ENCODE results near the gene FOXN3.

Gene FOXN3

GRCh38 chr14:89179891-89180404 is 237.1 kb downstream of the FOXN3 start:
- no peaks in the 10 kb centered on the region for H3K4me1 ChIP-seq (ENCODE audit: insufficient read depth, low read length, poor library complexity, severe bottlenecking)
- H3F3A ChIP-seq (ENCODE audit: low read depth), result no peaks in the 10 kb centered on the region
- peaks cover 68% of the 10 kb centered on the region; the same call in 1 of the 2 replicates for H3K36me3 ChIP-seq (ENCODE audit: insufficient read depth, low read length)
- H3K79me2 ChIP-seq (ENCODE audit: insufficient read depth, low read length), result peaks cover 6% of the 10 kb centered on the region; the same call in 1 of the 2 replicates
- TF ChIP-seq, protein P1, sequence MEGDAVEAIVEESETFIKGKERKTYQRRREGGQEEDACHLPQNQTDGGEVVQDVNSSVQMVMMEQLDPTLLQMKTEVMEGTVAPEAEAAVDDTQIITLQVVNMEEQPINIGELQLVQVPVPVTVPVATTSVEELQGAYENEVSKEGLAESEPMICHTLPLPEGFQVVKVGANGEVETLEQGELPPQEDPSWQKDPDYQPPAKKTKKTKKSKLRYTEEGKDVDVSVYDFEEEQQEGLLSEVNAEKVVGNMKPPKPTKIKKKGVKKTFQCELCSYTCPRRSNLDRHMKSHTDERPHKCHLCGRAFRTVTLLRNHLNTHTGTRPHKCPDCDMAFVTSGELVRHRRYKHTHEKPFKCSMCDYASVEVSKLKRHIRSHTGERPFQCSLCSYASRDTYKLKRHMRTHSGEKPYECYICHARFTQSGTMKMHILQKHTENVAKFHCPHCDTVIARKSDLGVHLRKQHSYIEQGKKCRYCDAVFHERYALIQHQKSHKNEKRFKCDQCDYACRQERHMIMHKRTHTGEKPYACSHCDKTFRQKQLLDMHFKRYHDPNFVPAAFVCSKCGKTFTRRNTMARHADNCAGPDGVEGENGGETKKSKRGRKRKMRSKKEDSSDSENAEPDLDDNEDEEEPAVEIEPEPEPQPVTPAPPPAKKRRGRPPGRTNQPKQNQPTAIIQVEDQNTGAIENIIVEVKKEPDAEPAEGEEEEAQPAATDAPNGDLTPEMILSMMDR (conservative IDR thresholded peaks at IDR 0.05; ENCODE audit: low read length), result no peak
- no peak for TF ChIP-seq EZH2phosphoT487 (IDR thresholded peaks at IDR 0.05; ENCODE audit: borderline replicate concordance)
- H3K9me2 ChIP-seq (replicated peaks; ENCODE audit: low read depth, low read length), result no peaks in the 10 kb centered on the region
- no peak overlapping the region for H3K4me3 ChIP-seq (ENCODE audit: low read length, poor library complexity, severe bottlenecking)
- no peak overlapping the region for H2AFZ ChIP-seq (ENCODE audit: low read length)
- H3K27me3 ChIP-seq (ENCODE audit: insufficient read depth, low read length, poor library complexity, severe bottlenecking), result no peaks in the 10 kb centered on the region
- H3K9ac ChIP-seq (ENCODE audit: low read depth, low read length, poor library complexity, severe bottlenecking), result no peak overlapping the region
- no peaks in the 10 kb centered on the region for H4K20me1 ChIP-seq (ENCODE audit: insufficient read depth, low read length, poor library complexity, severe bottlenecking)
- H3K9me3 ChIP-seq (ENCODE audit: insufficient read depth, low read depth, low read length), result no peaks in the 10 kb centered on the region
- no peak overlapping the region for H3K4me2 ChIP-seq (ENCODE audit: low read depth, low read length, poor library complexity, severe bottlenecking)

DNA sequence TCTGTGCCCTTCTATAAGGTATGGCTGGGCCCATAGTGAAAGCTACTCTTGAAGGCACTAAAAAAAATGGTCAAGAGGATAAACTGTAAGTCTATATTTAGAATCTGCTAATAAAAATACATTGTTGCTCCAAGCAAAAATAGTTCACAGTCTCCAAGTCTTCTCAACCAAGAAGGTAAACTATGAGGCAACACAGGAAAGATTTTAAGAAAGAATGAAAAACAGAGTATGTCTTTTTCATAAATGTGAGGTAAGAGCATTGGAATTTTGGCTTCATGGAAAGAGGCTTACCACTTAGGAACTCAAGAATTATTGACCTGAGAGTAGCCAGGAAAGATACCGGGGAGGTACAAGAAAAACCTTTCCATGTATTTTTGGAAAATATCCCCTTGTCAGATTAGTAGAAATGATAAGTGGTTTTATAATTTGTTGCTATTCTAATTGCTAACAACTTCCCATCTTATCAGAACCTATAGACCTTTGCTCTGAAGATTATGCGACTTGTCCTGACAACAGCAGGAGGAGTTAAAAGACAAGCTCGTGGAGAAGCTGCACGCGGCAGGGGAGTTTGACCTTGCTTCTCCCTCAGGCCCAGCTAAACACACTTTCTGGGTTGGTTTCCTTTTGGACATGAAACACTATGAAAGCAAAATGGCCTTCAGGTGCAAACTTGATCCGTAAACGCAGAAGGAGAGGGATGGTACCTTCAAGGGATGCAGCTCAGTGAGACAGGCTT is 238.1 kb downstream of the FOXN3 start:
- H4K20me1 ChIP-seq (ENCODE audit: insufficient read depth, low read length, poor library complexity, severe bottlenecking), result no peaks in the 10 kb centered on the region
- TF ChIP-seq, protein P1 (conservative IDR thresholded peaks at IDR 0.05; ENCODE audit: low read length), result no peak
- no peak for TF ChIP-seq EZH2phosphoT487 (IDR thresholded peaks at IDR 0.05; ENCODE audit: borderline replicate concordance)
- no peaks in the 10 kb centered on the region for H3F3A ChIP-seq (ENCODE audit: low read depth)
- H3K9me2 ChIP-seq (replicated peaks; ENCODE audit: low read depth, low read length), result no peaks in the 10 kb centered on the region
- H3K4me1 ChIP-seq (ENCODE audit: insufficient read depth, low read length, poor library complexity, severe bottlenecking), result no peaks in the 10 kb centered on the region
- peaks cover 6% of the 10 kb centered on the region; the same call in 1 of the 2 replicates for H3K79me2 ChIP-seq (ENCODE audit: insufficient read depth, low read length)
- no peak overlapping the region for H3K4me3 ChIP-seq (ENCODE audit: low read length, poor library complexity, severe bottlenecking)
- no peaks in the 10 kb centered on the region for H3K9me3 ChIP-seq (ENCODE audit: insufficient read depth, low read depth, low read length)
- H3K36me3 ChIP-seq (ENCODE audit: insufficient read depth, low read length), result peaks cover 60% of the 10 kb centered on the region; the same call in 1 of the 2 replicates
- no peak overlapping the region for H3K4me2 ChIP-seq (ENCODE audit: low read depth, low read length, poor library complexity, severe bottlenecking)
- H3K9ac ChIP-seq (ENCODE audit: low read depth, low read length, poor library complexity, severe bottlenecking), result no peak overlapping the region
- H3K27me3 ChIP-seq (ENCODE audit: insufficient read depth, low read length, poor library complexity, severe bottlenecking), result no peaks in the 10 kb centered on the region
- H2AFZ ChIP-seq (ENCODE audit: low read length), result no peak overlapping the region

GRCh38 chr14:89178376-89178775 is 238.7 kb downstream of the FOXN3 start:
- Histone ChIP-seq H2AFZ (ENCODE audit: low read length) (no peak overlapping the region), H3K27me3 (ENCODE audit: insufficient read depth, low read length, poor library complexity, severe bottlenecking) (no peaks in the 10 kb centered on the region), H3K9me3 (ENCODE audit: insufficient read depth, low read depth, low read length) (peaks cover 2% of the 10 kb centered on the region), H3K4me1 (ENCODE audit: insufficient read depth, low read length, poor library complexity, severe bottlenecking) (no peaks in the 10 kb centered on the region), H3K79me2 (ENCODE audit: insufficient read depth, low read length) (peaks cover 6% of the 10 kb centered on the region; the same call in 1 of the 2 replicates), H3F3A (ENCODE audit: low read depth) (no peaks in the 10 kb centered on the region), H3K4me2 (ENCODE audit: low read depth, low read length, poor library complexity, severe bottlenecking) (no peak overlapping the region), H3K4me3 (ENCODE audit: low read length, poor library complexity, severe bottlenecking) (no peak overlapping the region), H3K36me3 (ENCODE audit: insufficient read depth, low read length) (peaks cover 58% of the 10 kb centered on the region; the same call in 1 of the 2 replicates), H4K20me1 (ENCODE audit: insufficient read depth, low read length, poor library complexity, severe bottlenecking) (no peaks in the 10 kb centered on the region), H3K9me2 (replicated peaks; ENCODE audit: low read depth, low read length) (no peaks in the 10 kb centered on the region), H3K9ac (ENCODE audit: low read depth, low read length, poor library complexity, severe bottlenecking) (no peak overlapping the region)
- TF ChIP-seq, protein P1 (conservative IDR thresholded peaks at IDR 0.05; ENCODE audit: low read length), result no peak
- TF ChIP-seq EZH2phosphoT487 (IDR thresholded peaks at IDR 0.05; ENCODE audit: borderline replicate concordance), result no peak
